GM21447 (cell line): ENCODE measurements around the gene ONECUT1.
"Not testable (repeated sequence)": the region's sequence is repeated elsewhere in the genome, so short reads cannot be mapped to it uniquely, and the experiment has no call there.

Source experiments
- ATAC-seq: cut with Tn5 transposase; IDR thresholded peaks from one replicate; pipeline ENCODE4 v1.9.1; 2021; ENCODE audit not compliant: unreplicated experiment

The ONECUT1 gene

GRCh38 chr15:52790169-52790708 is at the start of gene ONECUT1:
TSS of gene ONECUT1 (minus strand) at chr15:52790336. CDS start at chr15:52789884, 452 bp downstream.
- peak; percentile 64 for ATAC-seq

DNA sequence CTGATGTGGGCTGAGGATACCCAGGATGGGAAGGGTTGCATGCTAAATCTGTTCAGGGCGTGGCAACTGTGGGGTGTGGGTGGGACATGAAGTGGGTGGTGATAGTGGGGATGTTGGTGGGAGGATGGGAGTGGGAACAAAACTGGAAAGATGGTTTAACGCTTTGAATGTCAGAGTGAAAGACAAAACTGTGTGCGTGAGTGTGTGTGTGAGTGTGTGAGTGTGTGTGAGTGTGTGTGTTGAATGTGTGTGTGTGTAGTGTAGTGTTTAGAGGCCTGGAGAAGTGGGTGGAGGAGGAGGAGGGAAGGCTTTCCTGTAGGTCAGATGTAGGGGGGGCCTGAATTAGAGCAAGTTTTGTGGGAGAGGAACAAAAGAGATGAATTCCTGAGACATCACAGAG is 44.2 kb upstream of the ONECUT1 start:
- no peak for ATAC-seq

GRCh38 chr15:52824169-52824942 is 34.2 kb upstream of the ONECUT1 start:
- not testable (repeated sequence) for ATAC-seq

DNA sequence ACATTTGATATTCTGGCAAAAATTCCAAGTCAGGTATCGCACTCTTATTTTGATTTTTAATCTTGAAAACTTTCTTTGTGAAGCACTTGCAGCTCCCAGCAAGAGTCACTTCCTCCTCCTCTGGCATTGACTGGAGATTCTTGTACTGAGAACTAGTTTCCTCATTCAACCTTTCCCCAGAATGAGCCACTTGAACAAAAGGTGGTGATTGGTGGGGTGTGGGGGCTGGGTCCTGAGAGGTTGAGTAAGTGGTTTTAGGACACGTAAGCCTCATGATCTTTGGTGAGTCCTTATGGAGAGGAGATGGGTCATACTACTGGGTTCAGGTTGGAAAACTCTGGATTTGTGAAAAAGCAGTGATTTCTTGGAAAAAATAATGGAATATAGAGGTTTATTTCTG is 32.3 kb upstream of the ONECUT1 start:
- ATAC-seq = no peak

DNA sequence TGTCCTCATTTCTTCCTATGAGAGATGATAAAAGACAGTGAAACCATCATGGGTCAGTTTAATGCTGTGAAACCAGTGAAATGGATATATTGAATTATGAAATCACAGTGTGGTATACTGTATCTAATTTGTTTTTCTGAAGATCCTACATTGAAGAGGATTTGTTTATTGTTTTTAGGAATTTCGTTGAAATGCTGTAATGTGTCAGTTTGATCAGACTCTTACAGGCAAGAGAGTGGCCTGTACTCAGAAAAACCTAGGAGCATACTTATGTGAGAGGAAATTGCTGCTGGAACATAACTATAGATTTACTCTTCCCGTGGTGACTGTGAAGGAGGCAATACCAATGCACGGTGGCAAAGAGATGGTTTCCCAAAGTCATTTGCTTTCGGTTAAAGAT is 29.1 kb upstream of the ONECUT1 start:
- ATAC-seq = no peak

DNA sequence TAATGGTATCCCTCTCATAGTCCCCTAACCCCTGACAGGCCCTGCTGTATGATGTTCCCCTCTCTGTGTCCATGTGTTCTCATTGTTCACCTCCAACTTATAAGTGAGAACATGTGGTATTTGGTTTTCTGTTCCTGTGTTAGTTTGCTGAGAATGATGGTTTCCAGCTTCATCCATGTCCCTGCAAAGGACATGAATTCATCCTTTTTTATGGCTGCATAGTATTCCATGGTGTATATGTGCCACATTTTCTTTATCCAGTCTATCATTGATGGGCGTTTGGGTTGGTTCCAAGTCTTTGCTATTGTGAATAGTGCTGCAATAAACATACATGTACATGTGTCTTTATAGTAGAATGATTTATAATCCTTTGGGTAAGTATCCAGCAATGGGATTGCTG is 25.8 kb upstream of the ONECUT1 start:
- ATAC-seq = not testable (repeated sequence)

GRCh38 chr15:52808996-52809395 is 18.9 kb upstream of the ONECUT1 start:
- no peak for ATAC-seq

DNA sequence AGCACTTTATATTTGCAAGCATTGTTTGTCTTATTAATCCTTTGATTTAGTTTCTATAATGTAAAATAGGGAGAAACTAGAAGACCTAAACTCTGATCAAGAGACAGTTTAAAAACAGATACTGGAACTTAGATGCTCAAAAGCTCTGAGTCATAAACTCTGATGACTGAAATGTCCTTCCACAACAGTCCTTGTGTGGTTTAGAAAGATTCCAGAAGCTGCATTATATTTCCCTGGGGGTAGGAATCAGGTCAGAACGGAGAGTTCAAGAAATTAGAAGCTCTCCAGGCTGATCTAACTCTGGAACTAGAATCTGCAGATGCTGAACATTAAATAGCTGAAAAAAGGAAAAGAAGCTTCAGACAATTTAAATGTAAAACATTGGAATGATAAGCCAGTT is 18.3 kb upstream of the ONECUT1 start:
- ATAC-seq = no peak

DNA sequence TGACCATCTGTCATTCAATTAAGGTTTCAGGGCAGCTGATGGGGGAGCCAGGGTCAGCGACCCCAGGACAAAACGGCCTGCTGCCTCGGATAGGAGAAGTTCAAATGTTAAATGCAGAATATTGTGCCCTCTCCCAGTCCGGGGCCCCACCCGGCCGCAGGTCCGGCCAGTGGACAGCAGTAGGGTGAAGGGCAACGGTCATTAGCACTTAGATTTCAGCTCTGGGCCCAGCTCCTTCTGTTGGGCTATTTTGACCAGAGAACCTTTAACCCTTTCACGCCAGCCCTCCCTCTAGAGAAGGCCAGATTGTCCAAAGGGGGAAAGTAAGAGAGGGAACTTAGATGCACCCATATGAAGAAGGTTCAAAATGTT is 16.1 kb upstream of the ONECUT1 start:
- no peak for ATAC-seq

DNA sequence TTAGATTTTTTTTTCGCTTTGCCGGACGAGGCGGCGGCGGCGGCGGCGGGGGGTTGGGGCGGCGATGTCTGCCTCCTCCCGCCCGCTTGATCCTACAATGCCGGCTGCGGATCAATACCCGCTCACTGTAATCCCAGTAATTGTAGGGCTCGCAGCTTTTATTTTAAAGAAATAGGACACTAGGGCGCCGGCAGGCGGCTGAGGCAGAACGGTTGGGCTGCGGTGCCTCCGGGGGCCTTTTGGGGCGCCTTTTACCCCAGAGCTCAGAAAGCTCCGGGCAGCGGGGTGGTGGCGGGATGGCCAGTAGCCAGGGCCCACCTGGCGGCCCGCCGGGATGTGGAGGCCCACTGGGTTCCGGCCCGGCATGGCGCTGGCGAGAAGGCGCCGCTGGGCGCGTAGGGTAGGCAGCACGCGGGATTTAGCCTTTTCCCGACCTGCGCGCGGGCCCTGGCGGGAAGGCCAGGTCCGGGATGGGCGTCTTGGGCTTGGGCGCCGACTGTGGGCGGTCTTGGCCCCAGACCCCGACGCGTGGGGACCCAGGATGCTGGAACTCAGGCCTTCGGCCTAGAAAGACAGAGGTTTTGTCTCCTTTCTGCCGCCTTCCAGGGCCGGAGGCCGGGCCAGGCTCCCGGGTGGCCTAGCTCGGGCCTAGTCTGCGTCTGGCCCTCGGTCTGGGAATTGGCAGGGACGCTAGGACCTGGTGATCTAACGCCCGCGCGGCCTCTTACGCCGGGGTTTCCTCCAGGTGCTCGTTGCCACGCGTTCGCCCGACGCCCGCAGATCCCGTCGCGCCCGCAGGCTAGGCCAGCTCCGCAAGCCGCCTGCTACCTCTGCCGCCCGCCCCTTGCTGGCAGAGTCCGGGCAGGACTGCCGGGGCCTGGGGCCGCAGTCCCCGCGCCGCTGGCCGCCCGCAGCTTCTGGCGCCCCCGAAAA is 15.5 kb upstream of the ONECUT1 start:
- ATAC-seq = no peak

- ATAC-seq = no peak
Observed at GRCh38 chr15:52804526-52805081, 14.5 kb upstream of the ONECUT1 start.

- no peak for ATAC-seq
Observed at GRCh38 chr15:52803467-52804306, 13.6 kb upstream of the ONECUT1 start.

- no peak for ATAC-seq
Observed at GRCh38 chr15:52803108-52803466, 13.0 kb upstream of the ONECUT1 start.

DNA sequence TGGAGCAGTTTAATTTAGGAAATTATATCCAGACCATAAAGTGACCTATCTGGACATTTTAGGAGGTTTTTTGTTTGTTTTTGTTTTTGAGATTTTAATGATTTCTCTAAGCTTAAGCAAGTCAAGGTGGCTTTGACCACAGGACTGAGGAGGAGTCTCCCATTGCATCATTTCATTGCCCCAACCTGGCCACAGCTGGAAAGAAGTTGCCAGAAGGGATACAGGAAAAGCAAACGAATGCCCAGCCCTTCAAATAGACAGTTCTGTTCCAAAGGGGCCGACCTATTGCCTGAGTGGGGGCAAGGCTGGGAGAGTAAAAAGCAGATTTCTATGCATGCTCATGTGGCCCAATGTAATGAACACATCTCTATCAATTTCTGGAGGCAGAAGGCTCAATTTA is 12.0 kb upstream of the ONECUT1 start:
- no peak for ATAC-seq

GRCh38 chr15:52801748-52802085 is 11.6 kb upstream of the ONECUT1 start:
- no peak for ATAC-seq

DNA sequence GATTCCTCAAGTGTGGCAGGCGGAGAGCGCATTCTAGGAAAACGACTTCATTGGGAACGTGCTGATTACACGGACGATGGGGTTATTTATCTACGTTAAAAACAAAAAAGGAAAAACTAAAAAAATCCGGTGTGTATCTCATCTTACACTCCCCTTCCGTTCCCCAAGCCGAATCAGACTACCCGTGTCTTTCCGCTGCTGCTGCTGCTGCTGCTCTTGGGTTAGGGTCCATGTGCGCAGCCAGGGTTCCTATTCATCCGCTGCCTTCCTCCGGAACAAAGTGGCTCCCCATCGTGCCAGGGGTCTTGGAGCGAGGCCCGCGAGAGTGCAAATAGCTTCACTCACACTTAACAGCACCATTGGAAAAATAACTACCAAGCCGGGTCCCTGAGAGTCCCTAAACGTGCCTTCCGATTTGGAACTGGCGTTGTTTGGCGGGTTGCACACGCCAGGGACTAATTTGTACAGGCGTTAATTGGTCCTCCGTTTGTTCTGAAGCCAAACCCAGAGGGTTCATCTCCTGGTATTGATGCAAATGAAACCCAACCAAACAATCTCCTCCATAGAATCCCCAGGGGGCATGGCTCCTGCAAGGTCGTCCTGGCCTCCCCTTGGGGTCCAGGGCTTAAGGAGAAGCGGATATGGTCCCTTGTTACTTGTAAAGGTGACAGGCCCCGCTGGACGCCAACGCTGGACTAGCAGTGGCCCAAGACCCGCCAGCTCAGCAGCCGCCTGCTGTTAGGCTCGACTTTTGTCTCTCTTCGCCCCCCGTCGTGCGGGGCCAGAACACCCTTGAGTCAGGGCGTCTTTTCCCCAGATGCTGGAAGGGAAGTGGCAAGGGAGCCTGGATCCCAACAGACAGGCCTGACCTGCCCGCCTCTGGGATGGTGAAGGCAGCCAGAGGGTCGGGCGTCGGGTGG is 11.0 kb upstream of the ONECUT1 start:
- ATAC-seq = no peak

GRCh38 chr15:52799145-52799811 is 9.1 kb upstream of the ONECUT1 start:
- no peak for ATAC-seq

GRCh38 chr15:52798529-52799101 is 8.5 kb upstream of the ONECUT1 start:
- ATAC-seq = no peak
